ENCODE results near the gene PLA2G5.

GRCh38 chr1:20072771-20073170, 2.8 kb downstream of the PLA2G5 start:
- TF ChIP-seq CTCF (IDR thresholded peaks at IDR 0.05) (no peak), POLR2A (IDR thresholded peaks at IDR 0.05) (no peak)

All from thyroid gland (tissue), 4 donors.